Kidney epithelial cell (primary cell): ENCODE results near the gene PLXNA2. TPM values are rescaled to one million over a fixed set of nuclear protein-coding genes. Genes with fewer than 3 reads are reported as not detected.

ENCODE experiments used
- DNase-seq: peaks from one replicate; pipeline ENCODE4 v3.0.0-alpha.2; 2010; ENCODE audit warnings: low read depth
- H3K27me3 ChIP-seq: 2 replicates; pipeline ENCODE4 v1.6.0; 2011; ENCODE audit warnings: low read length; ENCODE audit not compliant: control insufficient read depth, insufficient read depth
- H3K36me3 ChIP-seq: 2 replicates; pipeline ENCODE4 v1.5.1; 2011; ENCODE audit warnings: low read length; ENCODE audit not compliant: control insufficient read depth, insufficient read depth
- H3K4me3 ChIP-seq: 2 replicates; pipeline ENCODE4 v1.5.1; 2011; ENCODE audit warnings: low read depth, mild to moderate bottlenecking, control low read depth, low read length
- total RNA-seq: library from RNA; depleted of rRNA; stranded (reverse); fragments of >200 nt; gene quantifications from 2 replicates; pipeline ENCODE4 v1.2.3, GENCODE V29; 2015
- TF ChIP-seq, protein P1 (sequence below): IDR thresholded peaks from 2 replicates; pipeline ENCODE4 v1.5.1; 2011; ENCODE audit warnings: mild to moderate bottlenecking, moderate library complexity, low read length, control low read depth, inconsistent platforms; ENCODE audit not compliant: insufficient read depth, poor library complexity, severe bottlenecking

Gene PLXNA2
- total RNA-seq, 1 donor from 2014 or later: 6.9 TPM

- Histone ChIP-seq H3K36me3 (no peaks in the 10 kb centered on the region), H3K4me3 (no peak overlapping the region), H3K27me3 (no peaks in the 10 kb centered on the region)
- no peak for DNase-seq
- TF ChIP-seq, protein P1, sequence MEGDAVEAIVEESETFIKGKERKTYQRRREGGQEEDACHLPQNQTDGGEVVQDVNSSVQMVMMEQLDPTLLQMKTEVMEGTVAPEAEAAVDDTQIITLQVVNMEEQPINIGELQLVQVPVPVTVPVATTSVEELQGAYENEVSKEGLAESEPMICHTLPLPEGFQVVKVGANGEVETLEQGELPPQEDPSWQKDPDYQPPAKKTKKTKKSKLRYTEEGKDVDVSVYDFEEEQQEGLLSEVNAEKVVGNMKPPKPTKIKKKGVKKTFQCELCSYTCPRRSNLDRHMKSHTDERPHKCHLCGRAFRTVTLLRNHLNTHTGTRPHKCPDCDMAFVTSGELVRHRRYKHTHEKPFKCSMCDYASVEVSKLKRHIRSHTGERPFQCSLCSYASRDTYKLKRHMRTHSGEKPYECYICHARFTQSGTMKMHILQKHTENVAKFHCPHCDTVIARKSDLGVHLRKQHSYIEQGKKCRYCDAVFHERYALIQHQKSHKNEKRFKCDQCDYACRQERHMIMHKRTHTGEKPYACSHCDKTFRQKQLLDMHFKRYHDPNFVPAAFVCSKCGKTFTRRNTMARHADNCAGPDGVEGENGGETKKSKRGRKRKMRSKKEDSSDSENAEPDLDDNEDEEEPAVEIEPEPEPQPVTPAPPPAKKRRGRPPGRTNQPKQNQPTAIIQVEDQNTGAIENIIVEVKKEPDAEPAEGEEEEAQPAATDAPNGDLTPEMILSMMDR: no peak
These were observed 16.2 kb downstream of the PLXNA2 start for GRCh38 chr1:208228026-208228425.

- no peak for DNase-seq
- H3K27me3 ChIP-seq: no peaks in the 10 kb centered on the region
- no peak overlapping the region for H3K4me3 ChIP-seq
- no peaks in the 10 kb centered on the region for H3K36me3 ChIP-seq
- TF ChIP-seq, protein P1: no peak
These were observed 16.8 kb downstream of the PLXNA2 start for GRCh38 chr1:208227366-208227765.

DNA sequence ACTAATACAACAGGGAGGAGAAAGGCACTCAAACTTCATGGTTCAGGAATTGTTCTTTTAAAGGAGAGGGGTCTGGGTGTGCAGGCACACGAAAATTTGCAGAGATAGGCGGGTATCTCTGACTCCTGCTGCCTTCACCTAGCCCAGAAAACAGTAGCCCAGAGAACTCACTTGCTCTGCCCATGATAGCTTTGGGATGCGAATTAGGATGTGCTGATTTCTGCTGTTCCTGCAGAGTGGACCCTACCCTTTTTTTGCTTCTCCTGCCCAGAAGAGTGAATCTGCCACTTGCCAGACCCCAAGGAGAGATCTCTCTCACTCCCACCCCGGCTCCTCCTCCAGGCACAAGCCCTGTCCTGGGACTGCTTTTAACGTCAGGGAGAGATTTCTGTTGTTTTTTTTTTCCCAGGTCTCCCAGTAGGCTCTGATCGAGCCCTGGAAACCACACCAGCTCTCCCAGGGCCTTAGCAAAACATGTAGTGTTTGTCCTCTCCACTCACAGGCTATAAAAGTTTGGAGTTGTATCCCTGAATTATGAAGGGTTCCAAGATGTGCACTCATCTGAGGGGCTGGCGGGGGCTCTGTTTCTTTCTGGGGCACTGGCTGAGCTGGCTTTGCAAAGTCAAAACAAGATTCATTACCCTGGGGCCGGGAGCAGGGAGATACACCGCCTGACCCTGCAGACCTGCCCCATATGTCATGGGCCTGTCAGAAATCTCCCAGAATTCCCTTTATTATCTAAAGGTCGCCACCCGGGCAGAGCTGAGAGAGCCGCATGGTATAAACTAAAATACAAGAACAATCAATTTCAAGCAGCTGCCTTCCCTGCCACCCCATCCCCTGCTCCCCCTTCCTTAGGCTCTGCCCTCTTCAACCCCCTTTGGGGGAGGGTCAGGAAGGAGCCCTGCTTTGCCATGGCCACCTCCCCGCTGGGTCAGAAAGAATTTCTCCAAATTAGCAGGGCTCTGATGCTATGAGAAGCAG lies 17.9 kb downstream of the PLXNA2 start:
- TF ChIP-seq, protein P1: no peak
- no peaks in the 10 kb centered on the region for H3K27me3 ChIP-seq
- no peak for DNase-seq

DNA sequence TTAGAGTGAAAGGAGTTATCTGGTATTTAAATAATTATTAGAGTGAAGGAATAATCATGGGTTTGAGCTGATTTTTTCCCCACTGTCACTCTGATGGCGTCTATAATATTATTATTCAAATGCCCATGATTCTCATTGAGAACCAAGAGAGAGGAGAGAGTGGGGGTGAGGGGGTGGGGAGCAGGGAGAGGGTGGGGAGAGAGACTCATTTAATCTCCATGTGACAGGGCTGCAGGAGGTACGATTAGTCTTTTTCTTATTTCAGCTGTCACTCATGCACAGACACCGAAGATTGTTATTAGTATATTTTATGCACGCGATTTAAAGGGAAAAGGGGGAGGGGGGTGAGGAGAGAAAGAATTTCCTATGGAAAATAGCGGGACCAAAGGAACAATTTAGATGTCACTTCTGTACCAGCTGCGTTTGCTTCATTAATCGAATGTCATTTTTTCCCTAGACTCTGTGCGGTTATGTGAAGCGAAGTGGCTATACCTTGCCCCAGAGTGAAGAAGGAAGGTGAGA lies 19.9 kb downstream of the PLXNA2 start:
- DNase-seq: no peak
- no peaks in the 10 kb centered on the region for H3K27me3 ChIP-seq
- TF ChIP-seq, protein P1: no peak
- H3K36me3 ChIP-seq: no peaks in the 10 kb centered on the region
- H3K4me3 ChIP-seq: no peak overlapping the region

More for the DNA sequence above, 17.9 kb downstream of the PLXNA2 start:
- no peak overlapping the region for H3K4me3 ChIP-seq
- H3K36me3 ChIP-seq: no peaks in the 10 kb centered on the region

DNA sequence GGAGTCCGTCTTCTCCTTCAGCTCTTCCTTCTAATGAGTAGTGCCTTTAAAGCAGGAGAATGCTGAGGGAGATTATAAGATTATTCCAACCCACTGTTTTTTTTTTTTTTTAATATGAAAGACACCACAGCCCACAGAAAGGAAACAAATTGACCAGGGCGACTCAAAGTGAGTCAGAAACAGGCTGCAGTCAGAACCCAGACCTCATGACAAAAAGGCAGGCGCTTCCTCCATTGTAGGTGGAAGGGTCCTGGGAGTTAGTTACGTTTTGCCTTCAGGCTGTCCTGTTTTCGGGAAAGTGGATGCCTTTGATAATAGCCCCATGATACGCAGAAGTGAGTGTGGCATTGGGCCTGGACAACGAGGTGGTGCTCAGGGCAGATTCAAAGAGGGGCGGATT lies 21.0 kb downstream of the PLXNA2 start:
- TF ChIP-seq, protein P1: no peak
- no peaks in the 10 kb centered on the region for H3K27me3 ChIP-seq
- DNase-seq: no peak
- H3K4me3 ChIP-seq: no peak overlapping the region
- H3K36me3 ChIP-seq: no peaks in the 10 kb centered on the region
